ENCODE results near the gene SYNDIG1L.
"Not testable (repeated sequence)": the region's sequence is repeated elsewhere in the genome, so short reads cannot be mapped to it uniquely, and the experiment has no call there.

Gene SYNDIG1L

GRCh38 chr14:74402401-74403251 is 23.4 kb downstream of the SYNDIG1L start:
- H3K27me3 Mint-ChIP-seq: no peaks in the 10 kb centered on the region

GRCh38 chr14:74401504-74402241 is 24.3 kb downstream of the SYNDIG1L start:
- peak overlapping the region; percentile 66 for H3K4me3 Mint-ChIP-seq
- peak overlapping the region; percentile 80 for H3K27ac Mint-ChIP-seq
- H3K9me3 Mint-ChIP-seq (ENCODE audit: low read depth): no peaks in the 10 kb centered on the region
- no peaks in the 10 kb centered on the region for H3K27me3 Mint-ChIP-seq
- no peaks in the 10 kb centered on the region for H3K36me3 Mint-ChIP-seq
- H3K4me1 Mint-ChIP-seq (ENCODE audit: low read depth): peaks cover 23% of the 10 kb centered on the region

More at GRCh38 chr14:74402401-74403251, 23.4 kb downstream of the SYNDIG1L start:
- Mint-ChIP-seq H3K4me1 (ENCODE audit: low read depth) (peaks cover 23% of the 10 kb centered on the region), H3K27ac (no peak overlapping the region), H3K36me3 (no peaks in the 10 kb centered on the region), H3K4me3 (no peak overlapping the region), H3K9me3 (ENCODE audit: low read depth) (no peaks in the 10 kb centered on the region)

GRCh38 chr14:74400919-74401503 is 25.0 kb downstream of the SYNDIG1L start:
- peak overlapping the region; percentile 80 for H3K27ac Mint-ChIP-seq
- no peaks in the 10 kb centered on the region for H3K36me3 Mint-ChIP-seq
- no peaks in the 10 kb centered on the region for H3K9me3 Mint-ChIP-seq (ENCODE audit: low read depth)
- H3K4me3 Mint-ChIP-seq: peak overlapping the region; percentile 66
- peaks cover 23% of the 10 kb centered on the region for H3K4me1 Mint-ChIP-seq (ENCODE audit: low read depth)
- H3K27me3 Mint-ChIP-seq: peaks cover 1% of the 10 kb centered on the region

- H3K36me3 Mint-ChIP-seq: no peaks in the 10 kb centered on the region
- H3K27me3 Mint-ChIP-seq: peaks cover 1% of the 10 kb centered on the region
- H3K4me3 Mint-ChIP-seq: no peak overlapping the region
- peaks cover 23% of the 10 kb centered on the region for H3K4me1 Mint-ChIP-seq (ENCODE audit: low read depth)
- H3K9me3 Mint-ChIP-seq (ENCODE audit: low read depth): no peaks in the 10 kb centered on the region
- H3K27ac Mint-ChIP-seq: no peak overlapping the region
Observed at GRCh38 chr14:74400031-74400685, 25.9 kb downstream of the SYNDIG1L start.

DNA sequence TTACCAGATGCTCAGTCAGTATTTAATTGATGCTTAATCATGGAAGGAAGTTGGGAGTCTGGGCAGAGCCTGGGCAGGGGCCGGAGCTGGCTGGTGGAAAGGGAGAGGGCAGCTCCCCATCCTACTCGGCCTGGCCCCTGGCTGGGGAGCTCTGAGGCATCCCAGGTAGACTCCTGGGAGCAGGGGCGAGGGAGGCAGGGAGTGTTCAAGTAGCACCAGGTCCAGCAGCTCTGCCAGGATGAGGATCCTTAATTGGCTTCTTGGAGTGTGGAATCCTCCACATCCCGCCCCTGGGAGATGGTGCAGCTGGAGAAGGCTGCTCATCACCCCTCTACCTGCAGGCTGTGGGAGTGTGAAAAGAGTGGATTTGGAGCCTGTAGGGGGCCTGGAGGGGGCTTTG is 30.9 kb downstream of the SYNDIG1L start:
- H3K4me1 Mint-ChIP-seq (ENCODE audit: low read depth): no peaks in the 10 kb centered on the region
- no peak overlapping the region for H3K27ac Mint-ChIP-seq
- H3K4me3 Mint-ChIP-seq: no peak overlapping the region
- H3K27me3 Mint-ChIP-seq: peaks cover 5% of the 10 kb centered on the region
- H3K36me3 Mint-ChIP-seq: no peaks in the 10 kb centered on the region
- no peaks in the 10 kb centered on the region for H3K9me3 Mint-ChIP-seq (ENCODE audit: low read depth)

- H3K4me1 Mint-ChIP-seq (ENCODE audit: low read depth): no peaks in the 10 kb centered on the region
- no peaks in the 10 kb centered on the region for H3K9me3 Mint-ChIP-seq (ENCODE audit: low read depth)
- no peaks in the 10 kb centered on the region for H3K36me3 Mint-ChIP-seq
- no peak overlapping the region for H3K27ac Mint-ChIP-seq
- H3K4me3 Mint-ChIP-seq: no peak overlapping the region
- H3K27me3 Mint-ChIP-seq: peaks cover 5% of the 10 kb centered on the region
Observed at GRCh38 chr14:74394549-74394948, 31.5 kb downstream of the SYNDIG1L start.

DNA sequence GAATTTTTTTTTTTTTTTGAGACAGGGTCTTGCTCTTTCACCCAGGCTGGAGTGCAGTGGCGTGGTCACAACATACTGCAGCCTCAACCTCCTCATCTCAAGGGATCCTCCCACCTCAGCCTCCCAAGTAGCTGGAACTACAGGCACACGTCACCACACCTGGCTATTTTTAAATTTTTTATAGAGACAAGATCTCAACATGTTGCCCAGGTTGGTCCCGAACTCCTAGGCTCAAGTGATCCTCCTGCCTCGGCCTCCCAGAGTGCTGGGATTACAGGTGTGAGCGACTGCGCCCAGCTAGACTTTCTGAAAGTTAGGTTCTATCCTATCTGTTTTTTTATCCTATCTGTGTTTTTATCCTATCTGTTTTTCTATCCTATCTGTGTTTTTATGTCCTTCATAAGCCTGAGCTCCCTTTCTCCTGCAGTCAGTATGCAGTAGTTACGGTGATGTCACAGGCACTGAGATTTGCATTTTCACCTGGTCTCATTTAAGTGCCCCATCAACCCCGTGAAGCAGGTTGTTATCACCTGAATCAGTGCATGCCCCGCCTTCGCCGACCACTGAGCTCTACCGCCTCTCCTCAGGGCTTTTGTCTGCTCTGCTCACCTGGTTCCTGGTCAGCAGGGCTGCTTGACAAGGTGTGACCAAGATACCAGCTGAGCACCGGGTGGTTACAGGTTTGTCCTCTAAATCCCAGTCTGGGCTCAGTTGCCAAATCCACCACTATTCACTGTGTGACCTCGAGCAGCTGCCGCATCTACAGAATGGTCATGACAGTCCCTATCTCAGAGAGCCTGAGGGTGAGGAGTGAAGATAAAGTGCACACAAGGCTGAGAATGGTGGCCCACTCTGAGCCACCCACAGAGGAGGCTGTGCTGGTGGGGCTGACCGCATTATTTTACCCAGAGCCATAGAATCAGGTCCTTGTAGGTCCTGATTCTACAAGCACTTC is 33.1 kb downstream of the SYNDIG1L start:
- Mint-ChIP-seq H3K36me3 (no peaks in the 10 kb centered on the region), H3K9me3 (ENCODE audit: low read depth) (no peaks in the 10 kb centered on the region), H3K27ac (no peak overlapping the region), H3K27me3 (peaks cover 5% of the 10 kb centered on the region), H3K4me3 (no peak overlapping the region), H3K4me1 (ENCODE audit: low read depth) (no peaks in the 10 kb centered on the region)

GRCh38 chr14:74391479-74391878 is 34.5 kb downstream of the SYNDIG1L start:
- Mint-ChIP-seq H3K27me3 (peaks cover 5% of the 10 kb centered on the region), H3K9me3 (ENCODE audit: low read depth) (no peaks in the 10 kb centered on the region), H3K4me3 (no peak overlapping the region), H3K4me1 (ENCODE audit: low read depth) (no peaks in the 10 kb centered on the region), H3K36me3 (no peaks in the 10 kb centered on the region), H3K27ac (no peak overlapping the region)

- not testable (repeated sequence) for H3K27me3 Mint-ChIP-seq; H3K36me3 Mint-ChIP-seq; H3K4me3 Mint-ChIP-seq; H3K4me1 Mint-ChIP-seq (ENCODE audit: low read depth); H3K27ac Mint-ChIP-seq; H3K9me3 Mint-ChIP-seq (ENCODE audit: low read depth)
Observed at GRCh38 chr14:74390505-74390904, 35.5 kb downstream of the SYNDIG1L start.

- no peaks in the 10 kb centered on the region for H3K9me3 Mint-ChIP-seq (ENCODE audit: low read depth)
- no peaks in the 10 kb centered on the region for H3K36me3 Mint-ChIP-seq
- H3K27me3 Mint-ChIP-seq: peaks cover 4% of the 10 kb centered on the region
- no peak overlapping the region for H3K4me3 Mint-ChIP-seq
- H3K27ac Mint-ChIP-seq: no peak overlapping the region
- H3K4me1 Mint-ChIP-seq (ENCODE audit: low read depth): no peaks in the 10 kb centered on the region
Observed at GRCh38 chr14:74389980-74390379, 36.0 kb downstream of the SYNDIG1L start.

DNA sequence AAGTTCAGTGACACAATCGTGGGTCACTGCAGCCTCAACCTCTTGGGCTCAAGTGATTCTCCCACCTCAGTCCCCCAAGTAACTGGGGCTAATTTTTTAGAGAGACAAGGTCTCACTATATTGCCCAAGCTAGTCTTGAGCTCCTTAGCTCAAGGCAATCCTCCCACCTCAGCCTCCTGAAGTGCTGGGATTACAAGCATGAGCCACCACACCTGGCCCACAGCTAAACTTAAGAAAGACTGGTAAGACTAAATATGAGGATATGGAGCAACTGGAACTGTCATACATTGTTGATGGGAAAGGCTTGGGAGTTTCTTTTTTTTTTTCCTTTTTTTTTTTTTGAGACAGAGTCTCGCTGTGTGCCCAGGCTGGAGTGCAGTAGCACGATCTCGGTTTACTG is 43.8 kb downstream of the SYNDIG1L start:
- Mint-ChIP-seq H3K4me1 (ENCODE audit: low read depth) (no peaks in the 10 kb centered on the region), H3K4me3 (no peak overlapping the region), H3K9me3 (ENCODE audit: low read depth) (no peaks in the 10 kb centered on the region), H3K36me3 (no peaks in the 10 kb centered on the region), H3K27me3 (no peaks in the 10 kb centered on the region), H3K27ac (no peak overlapping the region)

- not testable (repeated sequence) for H3K27ac Mint-ChIP-seq; H3K27me3 Mint-ChIP-seq; H3K9me3 Mint-ChIP-seq (ENCODE audit: low read depth); H3K36me3 Mint-ChIP-seq; H3K4me3 Mint-ChIP-seq; H3K4me1 Mint-ChIP-seq (ENCODE audit: low read depth)
Observed at GRCh38 chr14:74381571-74381970, 44.4 kb downstream of the SYNDIG1L start.

- Mint-ChIP-seq H3K27me3 (peaks cover 1% of the 10 kb centered on the region), H3K4me3 (no peak overlapping the region), H3K4me1 (ENCODE audit: low read depth) (no peaks in the 10 kb centered on the region), H3K9me3 (ENCODE audit: low read depth) (no peaks in the 10 kb centered on the region), H3K27ac (no peak overlapping the region), H3K36me3 (no peaks in the 10 kb centered on the region)
Observed at GRCh38 chr14:74380845-74381244, 45.2 kb downstream of the SYNDIG1L start.

DNA sequence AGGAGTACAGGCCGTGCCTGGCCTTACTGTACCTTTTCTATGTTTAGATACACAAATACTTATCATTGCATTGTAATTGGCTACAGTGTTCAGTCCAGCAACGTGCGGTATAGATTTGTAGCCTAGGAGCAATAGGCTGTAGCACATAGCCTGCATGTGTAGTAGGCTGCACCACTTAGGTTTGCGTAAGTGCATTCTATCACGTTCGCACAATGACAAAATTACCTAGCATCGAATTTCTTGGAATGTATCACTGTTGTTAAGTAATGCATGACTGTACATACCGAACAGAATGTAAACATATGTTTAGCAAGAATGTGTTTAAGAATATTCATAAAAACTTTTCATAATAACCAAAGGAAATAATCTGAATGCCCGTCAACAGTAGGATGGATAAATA is 45.8 kb downstream of the SYNDIG1L start:
- no peaks in the 10 kb centered on the region for H3K9me3 Mint-ChIP-seq (ENCODE audit: low read depth)
- H3K27me3 Mint-ChIP-seq: peaks cover 1% of the 10 kb centered on the region
- no peak overlapping the region for H3K4me3 Mint-ChIP-seq
- H3K4me1 Mint-ChIP-seq (ENCODE audit: low read depth): no peaks in the 10 kb centered on the region
- H3K27ac Mint-ChIP-seq: no peak overlapping the region
- no peaks in the 10 kb centered on the region for H3K36me3 Mint-ChIP-seq
